Suprapubic skin (tissue), 3 donors: ENCODE results near the gene SP7.

Experiments
- EP300 ChIP-seq: sonication (generic); formaldehyde crosslinking; IDR thresholded peaks from one replicate; pipeline ENCODE4 v1.6.1; 2017; ENCODE audit warnings: antibody characterized with exemption
- POLR2A ChIP-seq, 2 donors: fragments of 450-650 bp; IDR thresholded peaks; one replicate each; pipeline ENCODE4 v1.6.1; 2017; ENCODE audit warnings: antibody characterized with exemption in 2 of 2, mild to moderate bottlenecking in 2 of 2, moderate library complexity in 2 of 2
- TF ChIP-seq, protein P1 (sequence below), 2 donors: fragments of 200-600 bp in 1 of 2; fragments of 450-650 bp in 1 of 2; sonication (generic) in 1 of 2; IDR thresholded peaks; one replicate each; pipeline ENCODE4 v1.5.1; 2016 to 2019; ENCODE audit warnings: antibody characterized with exemption in 2 of 2, mild to moderate bottlenecking in 1 of 2, moderate library complexity in 1 of 2

DNA sequence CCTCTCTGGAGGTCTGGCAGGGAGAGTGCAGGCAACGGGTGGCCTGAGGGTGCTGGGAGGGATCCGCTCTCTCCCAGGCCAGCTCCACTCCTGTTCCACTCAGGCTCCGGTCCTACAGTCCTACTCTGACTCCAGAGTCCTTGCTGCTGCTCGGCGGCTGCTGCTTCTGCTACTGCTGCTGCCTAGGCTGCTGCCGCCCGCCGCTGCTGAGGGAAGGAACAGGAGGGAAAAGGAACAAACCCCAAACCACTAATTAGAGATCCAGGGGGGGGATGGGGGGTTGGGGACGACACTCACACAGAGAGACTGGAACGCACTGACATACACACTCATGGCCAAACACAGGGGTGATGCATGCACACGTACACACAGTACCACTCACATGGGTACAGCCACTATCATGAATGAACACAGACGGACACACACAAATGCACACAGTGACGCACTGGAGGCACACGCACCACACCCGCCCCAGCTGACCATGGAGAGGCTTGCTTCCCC, at the start of gene SP7:
- TF ChIP-seq EP300 (no peak), POLR2A (IDR thresholded peaks at IDR 0.05) (no peak)
- TF ChIP-seq, protein P1, sequence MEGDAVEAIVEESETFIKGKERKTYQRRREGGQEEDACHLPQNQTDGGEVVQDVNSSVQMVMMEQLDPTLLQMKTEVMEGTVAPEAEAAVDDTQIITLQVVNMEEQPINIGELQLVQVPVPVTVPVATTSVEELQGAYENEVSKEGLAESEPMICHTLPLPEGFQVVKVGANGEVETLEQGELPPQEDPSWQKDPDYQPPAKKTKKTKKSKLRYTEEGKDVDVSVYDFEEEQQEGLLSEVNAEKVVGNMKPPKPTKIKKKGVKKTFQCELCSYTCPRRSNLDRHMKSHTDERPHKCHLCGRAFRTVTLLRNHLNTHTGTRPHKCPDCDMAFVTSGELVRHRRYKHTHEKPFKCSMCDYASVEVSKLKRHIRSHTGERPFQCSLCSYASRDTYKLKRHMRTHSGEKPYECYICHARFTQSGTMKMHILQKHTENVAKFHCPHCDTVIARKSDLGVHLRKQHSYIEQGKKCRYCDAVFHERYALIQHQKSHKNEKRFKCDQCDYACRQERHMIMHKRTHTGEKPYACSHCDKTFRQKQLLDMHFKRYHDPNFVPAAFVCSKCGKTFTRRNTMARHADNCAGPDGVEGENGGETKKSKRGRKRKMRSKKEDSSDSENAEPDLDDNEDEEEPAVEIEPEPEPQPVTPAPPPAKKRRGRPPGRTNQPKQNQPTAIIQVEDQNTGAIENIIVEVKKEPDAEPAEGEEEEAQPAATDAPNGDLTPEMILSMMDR (IDR thresholded peaks at IDR 0.05): no peak
